ENCODE data around the gene CREB3.

DNA sequence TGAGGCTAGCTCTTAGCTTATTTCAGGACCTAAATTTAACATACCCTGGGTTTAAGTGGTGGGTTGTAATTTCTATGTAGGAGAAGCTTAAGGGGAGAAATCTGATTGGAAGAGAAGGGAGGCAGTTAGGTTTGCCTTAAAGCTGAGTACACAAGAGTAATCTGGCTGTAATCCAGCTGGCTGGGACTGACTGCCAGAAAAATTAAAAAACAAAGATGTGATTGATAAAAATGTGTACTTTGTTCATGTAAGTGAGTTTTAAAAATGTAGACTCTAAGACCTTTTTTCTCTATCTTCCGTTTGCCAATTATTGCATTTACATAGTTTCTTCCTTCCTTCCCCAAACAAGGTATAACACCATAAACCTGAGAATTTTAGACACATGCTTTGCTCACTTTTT is 39.1 kb downstream of the CREB3 start:
- TF ChIP-seq, protein P1, sequence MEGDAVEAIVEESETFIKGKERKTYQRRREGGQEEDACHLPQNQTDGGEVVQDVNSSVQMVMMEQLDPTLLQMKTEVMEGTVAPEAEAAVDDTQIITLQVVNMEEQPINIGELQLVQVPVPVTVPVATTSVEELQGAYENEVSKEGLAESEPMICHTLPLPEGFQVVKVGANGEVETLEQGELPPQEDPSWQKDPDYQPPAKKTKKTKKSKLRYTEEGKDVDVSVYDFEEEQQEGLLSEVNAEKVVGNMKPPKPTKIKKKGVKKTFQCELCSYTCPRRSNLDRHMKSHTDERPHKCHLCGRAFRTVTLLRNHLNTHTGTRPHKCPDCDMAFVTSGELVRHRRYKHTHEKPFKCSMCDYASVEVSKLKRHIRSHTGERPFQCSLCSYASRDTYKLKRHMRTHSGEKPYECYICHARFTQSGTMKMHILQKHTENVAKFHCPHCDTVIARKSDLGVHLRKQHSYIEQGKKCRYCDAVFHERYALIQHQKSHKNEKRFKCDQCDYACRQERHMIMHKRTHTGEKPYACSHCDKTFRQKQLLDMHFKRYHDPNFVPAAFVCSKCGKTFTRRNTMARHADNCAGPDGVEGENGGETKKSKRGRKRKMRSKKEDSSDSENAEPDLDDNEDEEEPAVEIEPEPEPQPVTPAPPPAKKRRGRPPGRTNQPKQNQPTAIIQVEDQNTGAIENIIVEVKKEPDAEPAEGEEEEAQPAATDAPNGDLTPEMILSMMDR (IDR thresholded peaks at IDR 0.05), result no peak
- TF ChIP-seq POLR2A (IDR thresholded peaks at IDR 0.05), result no peak

All from adrenal gland (tissue), 5 donors.